ENCODE measurements around the gene DTX3.

The DTX3 gene

DNA sequence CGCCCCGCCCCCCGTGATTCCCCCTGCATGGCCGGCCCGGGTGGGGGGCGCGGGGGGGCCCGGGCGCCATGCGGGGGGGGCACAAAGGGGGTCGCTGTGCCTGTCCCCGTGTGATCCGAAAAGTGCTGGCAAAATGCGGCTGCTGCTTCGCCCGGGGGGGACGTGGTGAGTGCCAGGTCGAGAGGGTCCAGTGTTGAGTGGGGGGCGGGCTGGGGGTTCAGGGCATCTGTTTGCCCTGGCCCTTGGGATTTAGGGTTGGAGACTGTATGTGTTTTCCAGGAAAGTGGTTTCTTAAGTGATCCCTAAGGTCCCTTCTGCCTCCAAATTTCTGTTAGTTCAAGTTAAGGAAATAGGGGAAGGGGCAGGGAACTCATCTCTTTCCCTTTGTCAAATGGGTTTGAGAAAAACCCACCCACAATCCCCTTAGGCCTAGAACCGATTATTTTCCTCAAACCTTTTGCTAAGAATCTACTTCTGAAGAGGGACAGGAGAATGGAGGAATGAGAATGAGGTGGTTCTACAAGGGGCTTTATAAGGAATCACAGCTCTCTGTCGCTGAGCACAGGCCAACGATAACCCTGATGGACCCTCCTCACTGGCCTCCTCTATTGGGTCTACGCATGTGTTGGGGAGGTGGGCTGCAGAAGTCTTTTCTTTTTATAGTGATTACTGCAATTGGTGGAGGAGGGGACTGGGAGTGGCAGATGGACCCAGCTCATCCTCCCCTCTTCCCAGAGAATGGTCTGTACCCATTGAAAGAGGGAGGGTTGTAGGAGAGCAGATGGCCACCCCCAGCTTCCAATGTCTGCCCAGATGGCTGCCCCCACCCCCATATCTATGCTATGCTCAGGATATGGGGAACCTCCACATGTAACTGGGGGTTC, 7.4 kb downstream of the DTX3 start:
- Histone ChIP-seq H4K20me1 (ENCODE audit: insufficient read depth, low read length) (no peaks in the 10 kb centered on the region), H3K27ac (ENCODE audit: low read length) (no peak overlapping the region), H3K79me2 (ENCODE audit: insufficient read depth, low read length) (no peaks in the 10 kb centered on the region), H3K9ac (ENCODE audit: low read depth, low read length) (no peak overlapping the region), H2AFZ (ENCODE audit: low read depth, low read length) (no peak overlapping the region), H3K9me3 (ENCODE audit: insufficient read depth, low read length, severe bottlenecking) (no peaks in the 10 kb centered on the region), H3K27me3 (ENCODE audit: insufficient read depth, low read length, poor library complexity) (peaks cover 36% of the 10 kb centered on the region), H3K4me3 (ENCODE audit: low read depth in 1 of 2, low read length in 2 of 2) (no peak overlapping the region), H3K4me1 (ENCODE audit: insufficient read depth, low read length) (no peaks in the 10 kb centered on the region), H3K4me2 (ENCODE audit: insufficient read depth, low read length) (no peak overlapping the region), H3K36me3 (ENCODE audit: insufficient read depth, low read length) (no peaks in the 10 kb centered on the region)
- ATAC-seq (ENCODE audit: insufficient read depth, low read depth) (no peak), DNase-seq (no peak)
- TF ChIP-seq EZH2 (IDR thresholded peaks at IDR 0.05; ENCODE audit: borderline replicate concordance, low read depth, low read length, severe bottlenecking), result no peak
- TF ChIP-seq, protein P1, sequence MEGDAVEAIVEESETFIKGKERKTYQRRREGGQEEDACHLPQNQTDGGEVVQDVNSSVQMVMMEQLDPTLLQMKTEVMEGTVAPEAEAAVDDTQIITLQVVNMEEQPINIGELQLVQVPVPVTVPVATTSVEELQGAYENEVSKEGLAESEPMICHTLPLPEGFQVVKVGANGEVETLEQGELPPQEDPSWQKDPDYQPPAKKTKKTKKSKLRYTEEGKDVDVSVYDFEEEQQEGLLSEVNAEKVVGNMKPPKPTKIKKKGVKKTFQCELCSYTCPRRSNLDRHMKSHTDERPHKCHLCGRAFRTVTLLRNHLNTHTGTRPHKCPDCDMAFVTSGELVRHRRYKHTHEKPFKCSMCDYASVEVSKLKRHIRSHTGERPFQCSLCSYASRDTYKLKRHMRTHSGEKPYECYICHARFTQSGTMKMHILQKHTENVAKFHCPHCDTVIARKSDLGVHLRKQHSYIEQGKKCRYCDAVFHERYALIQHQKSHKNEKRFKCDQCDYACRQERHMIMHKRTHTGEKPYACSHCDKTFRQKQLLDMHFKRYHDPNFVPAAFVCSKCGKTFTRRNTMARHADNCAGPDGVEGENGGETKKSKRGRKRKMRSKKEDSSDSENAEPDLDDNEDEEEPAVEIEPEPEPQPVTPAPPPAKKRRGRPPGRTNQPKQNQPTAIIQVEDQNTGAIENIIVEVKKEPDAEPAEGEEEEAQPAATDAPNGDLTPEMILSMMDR (IDR thresholded peaks at IDR 0.05; ENCODE audit: borderline replicate concordance, extremely low read depth, low read length, poor library complexity, severe bottlenecking), result no peak

DNA sequence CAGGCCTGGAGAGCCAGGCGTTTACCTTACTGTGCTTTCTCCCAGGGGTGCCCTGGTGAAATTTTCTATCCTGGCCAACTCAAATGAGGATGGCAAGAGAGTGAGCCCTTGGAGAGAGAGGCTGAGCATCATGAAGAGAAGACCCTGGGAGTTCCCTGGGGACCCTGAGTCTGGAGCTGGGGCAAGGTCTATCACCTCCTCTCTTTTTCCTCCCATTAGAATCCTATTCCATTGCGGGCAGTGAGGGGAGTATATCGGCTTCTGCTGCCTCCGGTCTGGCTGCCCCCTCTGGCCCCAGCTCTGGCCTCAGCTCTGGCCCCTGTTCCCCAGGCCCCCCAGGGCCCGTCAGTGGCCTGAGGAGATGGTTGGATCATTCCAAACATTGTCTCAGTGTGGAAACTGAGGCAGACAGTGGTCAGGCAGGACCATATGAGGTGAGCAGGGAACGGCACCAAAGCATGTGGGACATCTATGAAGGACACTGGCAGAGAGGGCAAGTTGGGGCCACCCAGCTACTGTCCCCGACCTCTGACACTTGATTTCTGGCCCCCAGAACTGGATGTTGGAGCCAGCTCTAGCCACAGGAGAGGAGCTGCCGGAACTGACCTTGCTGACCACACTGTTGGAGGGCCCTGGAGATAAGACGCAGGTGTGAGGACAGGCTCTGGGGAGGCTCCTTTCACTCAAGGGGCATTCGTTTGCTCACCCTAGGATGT, 8.2 kb downstream of the DTX3 start:
- Histone ChIP-seq H3K4me2 (ENCODE audit: insufficient read depth, low read length) (no peak overlapping the region), H4K20me1 (ENCODE audit: insufficient read depth, low read length) (no peaks in the 10 kb centered on the region), H3K27ac (ENCODE audit: low read length) (no peak overlapping the region), H3K27me3 (ENCODE audit: insufficient read depth, low read length, poor library complexity) (peaks cover 36% of the 10 kb centered on the region), H2AFZ (ENCODE audit: low read depth, low read length) (no peak overlapping the region), H3K4me1 (ENCODE audit: insufficient read depth, low read length) (no peaks in the 10 kb centered on the region), H3K79me2 (ENCODE audit: insufficient read depth, low read length) (no peaks in the 10 kb centered on the region), H3K9me3 (ENCODE audit: insufficient read depth, low read length, severe bottlenecking) (no peaks in the 10 kb centered on the region), H3K9ac (ENCODE audit: low read depth, low read length) (no peak overlapping the region), H3K36me3 (ENCODE audit: insufficient read depth, low read length) (no peaks in the 10 kb centered on the region), H3K4me3 (ENCODE audit: low read depth in 1 of 2, low read length in 2 of 2) (no peak overlapping the region)
- ATAC-seq (ENCODE audit: insufficient read depth, low read depth) (no peak), DNase-seq (no peak)
- TF ChIP-seq EZH2 (IDR thresholded peaks at IDR 0.05; ENCODE audit: borderline replicate concordance, low read depth, low read length, severe bottlenecking), result no peak
- TF ChIP-seq, protein P1 (IDR thresholded peaks at IDR 0.05; ENCODE audit: borderline replicate concordance, extremely low read depth, low read length, poor library complexity, severe bottlenecking), result no peak

DNA sequence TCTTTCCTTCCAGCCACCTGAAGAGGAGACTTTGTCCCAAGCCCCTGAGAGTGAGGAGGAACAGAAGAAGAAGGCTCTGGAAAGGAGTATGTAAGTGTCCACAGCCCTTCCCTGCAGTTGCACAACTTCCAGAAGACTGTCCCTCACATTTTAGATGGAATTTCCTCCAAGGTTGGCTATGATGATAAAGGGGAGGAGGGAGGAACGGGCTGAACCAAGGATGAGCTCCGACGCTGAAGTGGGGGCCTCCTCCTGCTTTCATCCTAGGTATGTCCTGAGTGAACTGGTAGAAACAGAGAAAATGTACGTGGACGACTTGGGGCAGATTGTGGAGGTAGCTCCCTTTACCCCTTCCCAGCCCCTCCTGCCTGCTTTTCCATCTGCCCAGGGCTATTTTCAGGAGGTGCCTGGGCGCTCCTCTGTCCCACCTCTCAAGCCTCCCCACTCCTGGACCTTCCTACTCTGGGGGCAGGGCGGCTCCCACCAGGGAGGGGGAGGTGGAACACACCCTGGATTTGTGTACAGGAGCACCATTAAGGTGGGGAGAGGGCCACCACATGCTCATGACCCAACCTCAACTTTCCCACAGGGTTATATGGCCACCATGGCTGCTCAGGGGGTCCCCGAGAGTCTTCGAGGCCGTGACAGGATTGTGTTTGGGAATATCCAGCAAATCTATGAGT, 8.9 kb downstream of the DTX3 start:
- peaks cover 36% of the 10 kb centered on the region for H3K27me3 ChIP-seq (ENCODE audit: insufficient read depth, low read length, poor library complexity)
- H3K79me2 ChIP-seq (ENCODE audit: insufficient read depth, low read length), result no peaks in the 10 kb centered on the region
- no peak overlapping the region for H3K4me2 ChIP-seq (ENCODE audit: insufficient read depth, low read length)
- H3K4me3 ChIP-seq (ENCODE audit: low read depth in 1 of 2, low read length in 2 of 2), result no peak overlapping the region
- H2AFZ ChIP-seq (ENCODE audit: low read depth, low read length), result no peak overlapping the region
- H3K9ac ChIP-seq (ENCODE audit: low read depth, low read length), result no peak overlapping the region
- no peaks in the 10 kb centered on the region for H4K20me1 ChIP-seq (ENCODE audit: insufficient read depth, low read length)
- no peaks in the 10 kb centered on the region for H3K4me1 ChIP-seq (ENCODE audit: insufficient read depth, low read length)
- DNase-seq (no peak), ATAC-seq (ENCODE audit: insufficient read depth, low read depth) (no peak)
- no peaks in the 10 kb centered on the region for H3K9me3 ChIP-seq (ENCODE audit: insufficient read depth, low read length, severe bottlenecking)
- TF ChIP-seq, protein P1 (IDR thresholded peaks at IDR 0.05; ENCODE audit: borderline replicate concordance, extremely low read depth, low read length, poor library complexity, severe bottlenecking), result no peak
- TF ChIP-seq EZH2 (IDR thresholded peaks at IDR 0.05; ENCODE audit: borderline replicate concordance, low read depth, low read length, severe bottlenecking), result no peak
- no peak overlapping the region for H3K27ac ChIP-seq (ENCODE audit: low read length)
- H3K36me3 ChIP-seq (ENCODE audit: insufficient read depth, low read length), result no peaks in the 10 kb centered on the region
